Astrocyte of the cerebellum (primary cell): ENCODE measurements around the gene PLPP6.

Source experiments
- DNase-seq: peaks from one replicate; pipeline ENCODE4 v3.0.0-alpha.2; 2011; ENCODE audit warnings: low read depth
- H3K4me3 ChIP-seq: 2 replicates; pipeline ENCODE4 v1.5.1; 2011; ENCODE audit warnings: mild to moderate bottlenecking, low read depth, low read length, moderate library complexity
- in situ Hi-C: cut with HindIII; loops from 2 replicates; pipeline ENCODE4 v1.10.0; 2017; ENCODE audit warnings: low sequenced_read_pairs
- TF ChIP-seq, protein P1 (sequence below): IDR thresholded peaks from 2 replicates; pipeline ENCODE4 v1.5.1; 2012; ENCODE audit warnings: low read length, low read depth, moderate library complexity, mild to moderate bottlenecking; ENCODE audit errors: missing control alignments

PLPP6 gene

DNA sequence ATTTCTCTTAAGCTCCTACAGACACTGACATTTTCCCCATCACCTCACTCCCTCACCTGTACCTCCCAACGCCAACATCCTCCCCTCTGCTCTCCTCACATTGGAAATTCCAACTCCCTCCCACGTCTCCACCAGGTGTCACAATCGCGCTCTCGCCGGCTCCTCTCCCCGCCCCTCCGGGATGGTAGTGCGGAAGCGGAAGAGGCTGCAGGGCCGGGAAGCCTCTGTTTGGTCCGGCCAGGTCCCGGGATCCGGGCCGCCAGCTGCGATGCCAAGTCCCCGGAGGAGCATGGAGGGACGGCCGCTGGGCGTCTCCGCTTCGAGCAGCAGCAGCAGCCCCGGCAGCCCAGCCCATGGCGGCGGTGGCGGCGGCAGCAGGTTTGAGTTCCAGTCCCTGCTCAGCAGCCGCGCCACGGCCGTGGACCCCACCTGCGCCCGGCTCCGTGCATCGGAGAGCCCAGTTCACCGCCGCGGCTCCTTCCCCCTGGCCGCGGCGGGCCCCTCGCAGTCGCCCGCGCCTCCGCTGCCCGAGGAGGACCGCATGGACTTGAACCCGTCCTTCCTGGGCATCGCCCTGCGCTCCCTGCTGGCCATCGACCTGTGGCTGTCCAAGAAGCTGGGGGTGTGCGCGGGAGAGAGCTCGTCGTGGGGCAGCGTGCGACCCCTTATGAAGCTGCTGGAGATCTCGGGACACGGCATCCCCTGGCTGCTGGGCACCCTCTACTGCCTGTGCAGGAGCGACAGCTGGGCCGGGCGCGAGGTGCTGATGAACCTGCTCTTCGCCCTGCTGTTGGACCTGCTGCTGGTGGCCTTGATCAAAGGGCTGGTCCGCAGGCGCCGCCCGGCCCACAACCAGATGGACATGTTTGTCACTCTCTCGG is at the start of gene PLPP6:
PLPP6 (plus strand) TSS at position 187 of the 881 bp plus-strand sequence; CDS start at position 269, 82 bp downstream.
- H3K4me3 ChIP-seq: peak within 1 kb of the TSS; percentile 72
- TF ChIP-seq, protein P1, sequence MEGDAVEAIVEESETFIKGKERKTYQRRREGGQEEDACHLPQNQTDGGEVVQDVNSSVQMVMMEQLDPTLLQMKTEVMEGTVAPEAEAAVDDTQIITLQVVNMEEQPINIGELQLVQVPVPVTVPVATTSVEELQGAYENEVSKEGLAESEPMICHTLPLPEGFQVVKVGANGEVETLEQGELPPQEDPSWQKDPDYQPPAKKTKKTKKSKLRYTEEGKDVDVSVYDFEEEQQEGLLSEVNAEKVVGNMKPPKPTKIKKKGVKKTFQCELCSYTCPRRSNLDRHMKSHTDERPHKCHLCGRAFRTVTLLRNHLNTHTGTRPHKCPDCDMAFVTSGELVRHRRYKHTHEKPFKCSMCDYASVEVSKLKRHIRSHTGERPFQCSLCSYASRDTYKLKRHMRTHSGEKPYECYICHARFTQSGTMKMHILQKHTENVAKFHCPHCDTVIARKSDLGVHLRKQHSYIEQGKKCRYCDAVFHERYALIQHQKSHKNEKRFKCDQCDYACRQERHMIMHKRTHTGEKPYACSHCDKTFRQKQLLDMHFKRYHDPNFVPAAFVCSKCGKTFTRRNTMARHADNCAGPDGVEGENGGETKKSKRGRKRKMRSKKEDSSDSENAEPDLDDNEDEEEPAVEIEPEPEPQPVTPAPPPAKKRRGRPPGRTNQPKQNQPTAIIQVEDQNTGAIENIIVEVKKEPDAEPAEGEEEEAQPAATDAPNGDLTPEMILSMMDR: peak; percentile 68
- peak; percentile 55 for DNase-seq
- in situ Hi-C loops: no loop called here

DNA sequence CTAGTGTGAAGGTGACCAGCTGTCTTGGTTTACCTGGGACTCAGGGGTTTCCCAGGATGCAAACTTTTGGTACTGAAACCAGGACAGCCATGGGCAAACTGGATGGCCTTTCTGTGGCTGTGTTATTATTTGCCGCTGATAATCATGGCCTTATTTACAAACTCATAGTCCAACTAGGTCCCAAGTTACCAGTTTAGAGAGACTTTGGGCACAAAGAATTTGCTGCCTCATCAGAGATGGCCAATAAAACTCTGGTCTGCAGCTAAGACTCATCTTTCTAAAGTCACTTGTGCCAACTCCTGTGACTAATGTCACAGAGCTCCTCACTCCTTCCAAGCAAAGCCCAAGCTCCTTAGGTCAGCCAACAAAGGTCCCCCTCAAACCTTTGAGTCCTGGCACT is 47.5 kb upstream of the PLPP6 start:
- in situ Hi-C loops: no loop called here
- H3K4me3 ChIP-seq: no peak overlapping the region
- TF ChIP-seq, protein P1: no peak
- no peak for DNase-seq

DNA sequence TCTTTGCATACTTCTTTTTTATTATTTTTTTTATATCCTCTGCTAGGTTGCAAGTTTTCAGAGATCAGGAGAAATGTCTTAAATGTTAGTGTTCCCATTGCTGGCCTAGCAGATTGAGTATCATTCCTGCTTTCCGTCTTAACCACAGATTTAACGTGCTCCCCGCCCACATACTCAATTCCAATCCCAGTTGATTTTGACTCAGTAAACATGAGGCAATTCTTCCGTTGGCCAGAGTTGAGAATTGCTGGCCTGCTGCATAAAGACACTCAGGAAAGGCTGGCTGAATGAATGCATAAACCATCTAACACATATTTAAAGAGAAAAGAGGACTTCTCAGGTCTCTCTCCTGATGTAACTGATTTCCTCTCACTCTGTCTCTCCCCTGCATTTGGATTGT is 46.8 kb upstream of the PLPP6 start:
- peak; percentile 9 for DNase-seq
- in situ Hi-C loops: no loop called here
- H3K4me3 ChIP-seq: no peak overlapping the region
- TF ChIP-seq, protein P1: no peak

DNA sequence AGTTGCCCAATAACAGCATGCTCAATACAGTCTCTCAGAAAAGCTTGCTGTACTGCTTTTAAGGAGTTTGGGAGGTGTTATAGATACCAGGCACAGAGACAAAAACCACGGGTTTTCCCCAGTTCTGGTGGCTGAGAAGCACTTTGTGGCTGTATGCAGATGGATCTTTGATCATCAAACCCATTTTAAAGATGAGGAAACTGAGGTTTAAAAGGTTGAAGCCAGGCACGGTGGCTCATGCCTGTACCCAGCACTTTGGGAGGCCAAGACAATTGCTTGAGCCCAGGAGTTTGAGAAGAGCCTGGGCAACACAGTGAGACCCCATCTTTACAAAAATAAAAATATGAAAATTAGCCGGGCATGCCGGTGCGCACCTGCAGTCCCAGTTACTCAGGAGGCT is 46.3 kb upstream of the PLPP6 start:
- TF ChIP-seq, protein P1: no peak
- in situ Hi-C loops: no loop called here
- no peak overlapping the region for H3K4me3 ChIP-seq
- no peak for DNase-seq

DNA sequence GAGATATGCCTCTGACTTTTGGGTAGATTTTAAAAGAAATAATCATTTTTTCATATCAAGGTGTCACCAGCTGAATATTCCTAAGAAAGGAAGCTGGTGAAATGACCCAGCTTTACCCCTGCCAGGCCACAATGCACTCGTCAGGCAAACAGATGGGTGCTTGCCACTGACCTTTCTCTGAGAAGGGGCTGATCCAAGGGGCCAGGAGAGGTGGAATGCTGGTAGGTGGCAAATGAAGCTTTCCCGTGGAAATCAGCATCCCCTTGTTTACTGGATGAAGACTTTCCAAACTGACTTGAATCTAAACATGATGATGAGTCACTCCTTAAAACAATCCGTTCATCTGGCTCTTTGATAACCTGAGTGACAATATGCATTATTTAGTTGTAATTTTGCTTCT is 44.3 kb upstream of the PLPP6 start:
- in situ Hi-C loops: no loop called here
- DNase-seq: no peak
- TF ChIP-seq, protein P1: no peak

DNA sequence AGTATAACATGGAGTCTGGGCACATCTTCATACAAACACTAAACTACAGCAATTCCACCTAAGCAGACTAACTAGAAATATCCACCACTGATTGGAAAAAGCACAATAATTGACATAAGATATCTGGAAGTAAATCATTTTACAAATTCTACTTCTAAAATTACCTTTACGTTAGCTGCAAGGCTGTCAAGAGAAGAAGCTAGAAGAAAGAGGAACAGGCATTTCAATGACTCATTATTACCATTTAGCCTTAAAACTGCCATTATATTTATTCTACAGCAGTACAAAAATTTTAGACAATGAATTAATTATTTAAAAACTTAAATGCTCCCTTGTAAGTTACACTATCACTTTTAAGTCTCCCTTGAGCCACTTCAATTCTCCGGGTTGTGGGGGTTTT is 43.4 kb upstream of the PLPP6 start:
- in situ Hi-C loops: no loop called here
- no peak for DNase-seq
- TF ChIP-seq, protein P1: no peak
- no peak overlapping the region for H3K4me3 ChIP-seq

More for the DNA sequence above, 44.3 kb upstream of the PLPP6 start:
- no peak overlapping the region for H3K4me3 ChIP-seq
